GM18502 (cell line): ENCODE data around the gene NUCKS1.

Experiments used
- ATAC-seq: cut with Tn5 transposase; IDR thresholded peaks from one replicate; pipeline ENCODE4 v1.9.1; 2021; ENCODE audit warnings: mild to moderate bottlenecking; ENCODE audit not compliant: unreplicated experiment, poor library complexity

Gene NUCKS1

GRCh38 chr1:205672970-205673369 lies 77.0 kb downstream of the NUCKS1 start:
- ATAC-seq = no peak

DNA sequence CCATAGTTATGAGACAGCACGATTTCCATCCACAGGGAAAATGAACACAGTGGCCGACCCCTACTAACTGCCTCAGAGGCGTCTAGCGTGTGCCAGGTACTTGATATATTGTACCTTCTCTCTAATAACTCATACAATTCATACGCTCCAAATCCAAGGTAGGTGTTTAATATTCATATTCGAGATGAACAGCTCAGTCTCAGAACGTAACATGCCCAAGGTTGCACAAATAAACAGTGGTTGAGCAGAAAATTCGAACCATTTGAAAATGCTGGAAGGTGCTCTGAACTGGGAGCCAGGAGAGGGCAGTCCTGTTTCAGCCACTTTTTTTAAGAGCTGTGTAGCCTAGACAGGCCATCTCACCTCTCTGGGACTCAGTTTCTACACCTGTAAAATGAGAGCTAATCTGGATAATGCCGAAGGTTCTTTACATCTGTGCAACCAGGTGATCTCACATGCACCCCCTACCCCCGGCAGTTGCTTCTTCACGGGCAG lies 77.5 kb downstream of the NUCKS1 start:
- ATAC-seq = no peak

GRCh38 chr1:205670611-205671430 lies 79.2 kb downstream of the NUCKS1 start:
- no peak for ATAC-seq

- no peak for ATAC-seq
These were observed 79.9 kb downstream of the NUCKS1 start for GRCh38 chr1:205670150-205670446.

DNA sequence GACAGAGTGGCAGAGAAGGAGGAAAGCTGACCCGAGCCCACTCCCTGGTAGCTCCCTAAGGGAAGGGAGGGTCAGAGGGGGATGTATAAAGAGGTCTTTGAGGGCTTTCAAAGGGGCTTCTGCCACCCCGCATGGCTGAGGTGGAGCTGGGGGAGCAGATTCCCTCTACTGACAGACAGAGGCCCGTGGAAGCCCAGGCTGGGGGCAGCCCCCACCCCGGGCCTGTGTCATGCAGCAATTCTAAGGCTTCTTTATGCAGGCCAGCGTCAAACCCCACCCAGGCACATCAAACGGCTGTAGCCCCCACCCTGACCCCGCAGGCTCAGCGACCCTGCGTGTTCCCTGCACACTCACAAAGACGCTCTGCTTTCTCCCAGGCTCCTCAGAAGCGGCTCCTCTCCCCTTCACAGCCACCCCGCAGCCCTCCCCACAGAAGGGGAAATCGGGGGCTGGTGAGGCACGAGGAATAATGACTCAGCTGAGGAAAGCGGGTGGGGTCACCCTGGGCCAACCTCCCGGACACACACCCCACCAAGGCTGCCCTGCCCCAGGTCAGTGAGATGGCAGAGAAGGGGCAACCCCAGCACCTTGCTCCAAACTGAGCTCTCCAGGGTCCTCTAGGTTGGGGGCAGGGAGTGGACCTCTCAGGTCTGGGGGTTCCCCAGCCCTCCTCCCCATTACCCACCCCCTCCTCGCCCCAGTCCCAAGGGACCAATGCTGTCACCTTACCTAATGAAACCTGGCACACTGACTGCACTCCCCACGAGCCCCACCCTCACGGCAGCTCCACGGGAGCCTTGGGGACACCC lies 80.4 kb downstream of the NUCKS1 start:
- peak; percentile 45 for ATAC-seq

DNA sequence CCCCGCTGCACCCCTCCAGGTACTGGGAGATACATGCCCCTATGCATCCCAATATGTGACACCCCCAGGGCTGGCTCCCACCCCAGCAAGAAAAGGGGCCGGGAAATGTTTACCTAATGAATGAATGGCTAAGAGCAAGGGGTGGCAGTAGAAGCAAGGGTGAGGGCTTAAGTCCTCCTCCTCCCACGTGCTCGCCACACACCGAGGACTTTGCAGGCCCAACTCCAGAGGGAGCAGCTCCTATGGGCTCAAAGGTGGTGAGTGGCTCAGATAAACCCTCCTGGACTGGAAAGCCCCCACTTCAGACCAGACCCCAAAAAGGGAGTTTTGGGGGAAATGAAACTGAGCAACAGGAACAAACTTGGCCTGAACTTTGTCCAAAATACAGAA lies 81.0 kb downstream of the NUCKS1 start:
- peak; percentile 23 for ATAC-seq

GRCh38 chr1:205667909-205668643 lies 81.9 kb downstream of the NUCKS1 start:
- no peak for ATAC-seq

- ATAC-seq = no peak
These were observed 83.4 kb downstream of the NUCKS1 start for GRCh38 chr1:205666372-205667166.

DNA sequence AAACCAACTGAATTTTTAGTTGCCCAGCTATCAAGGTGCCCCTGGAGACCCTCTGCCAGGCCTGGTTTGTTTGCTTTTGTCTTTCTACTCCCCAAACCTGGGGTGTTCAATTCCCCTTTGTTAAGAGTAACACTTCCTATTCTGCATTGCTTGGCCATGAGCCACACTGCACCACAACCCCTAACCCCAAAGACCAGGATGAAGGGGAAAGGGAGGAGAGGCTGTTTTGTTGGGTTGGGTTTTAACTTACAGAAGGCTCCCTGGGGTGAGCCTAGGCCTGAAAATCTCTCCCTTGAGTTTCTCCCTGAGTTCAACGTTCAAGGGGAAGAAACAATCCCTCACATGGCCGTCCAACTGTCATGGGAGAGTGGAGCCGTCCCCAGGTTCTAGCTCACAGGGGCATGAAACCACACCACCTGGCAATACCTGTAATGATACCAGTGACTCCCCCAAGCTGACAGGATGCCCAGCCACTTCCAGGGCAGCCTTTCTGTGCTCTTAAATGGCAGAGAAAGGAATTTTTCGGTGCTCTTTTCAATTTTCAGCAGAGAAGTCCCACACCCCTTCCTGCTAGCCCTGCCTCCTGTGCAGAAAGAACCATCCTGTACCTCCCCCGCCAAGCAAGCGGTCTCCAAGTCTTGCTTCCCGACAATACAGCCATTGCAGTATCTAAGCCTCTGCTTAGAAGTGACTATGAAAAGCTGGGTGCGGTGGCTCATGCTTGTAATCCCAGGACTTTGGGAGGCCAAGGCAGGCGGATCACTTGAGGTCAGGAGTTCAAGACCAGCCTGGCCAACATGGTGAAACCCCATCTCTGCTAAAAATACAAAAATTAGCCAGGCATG lies 84.6 kb downstream of the NUCKS1 start:
- ATAC-seq = no peak

DNA sequence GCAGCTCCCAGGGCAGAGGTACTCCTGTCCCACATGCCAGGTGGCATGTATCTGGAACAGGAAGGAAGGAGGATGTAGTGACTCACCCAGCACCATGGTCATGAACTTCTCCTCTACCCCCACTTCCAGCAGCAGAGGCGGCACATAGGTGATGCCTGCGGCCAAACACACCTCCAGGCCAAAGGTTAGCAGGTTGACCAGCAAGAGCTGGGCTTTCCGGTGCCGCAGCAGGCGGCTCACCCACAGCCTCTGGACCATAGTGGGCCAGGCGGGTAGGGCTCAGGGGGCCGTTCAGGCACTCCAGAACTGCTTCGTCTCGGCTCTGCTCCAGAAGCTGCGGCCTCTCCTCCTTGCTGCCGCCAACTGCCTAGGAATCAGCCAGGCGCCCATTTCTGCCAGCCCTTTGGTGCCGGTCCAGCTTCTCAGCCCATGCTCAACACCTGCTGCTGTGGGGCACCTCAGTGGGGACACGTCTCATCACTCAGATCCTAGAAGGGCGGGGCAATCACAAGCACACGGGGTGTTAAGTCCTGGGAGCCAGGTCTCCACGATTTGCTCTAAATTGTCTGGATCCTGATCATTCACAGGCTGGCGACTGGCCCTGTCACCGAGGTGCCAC lies 85.5 kb downstream of the NUCKS1 start:
- no peak for ATAC-seq

DNA sequence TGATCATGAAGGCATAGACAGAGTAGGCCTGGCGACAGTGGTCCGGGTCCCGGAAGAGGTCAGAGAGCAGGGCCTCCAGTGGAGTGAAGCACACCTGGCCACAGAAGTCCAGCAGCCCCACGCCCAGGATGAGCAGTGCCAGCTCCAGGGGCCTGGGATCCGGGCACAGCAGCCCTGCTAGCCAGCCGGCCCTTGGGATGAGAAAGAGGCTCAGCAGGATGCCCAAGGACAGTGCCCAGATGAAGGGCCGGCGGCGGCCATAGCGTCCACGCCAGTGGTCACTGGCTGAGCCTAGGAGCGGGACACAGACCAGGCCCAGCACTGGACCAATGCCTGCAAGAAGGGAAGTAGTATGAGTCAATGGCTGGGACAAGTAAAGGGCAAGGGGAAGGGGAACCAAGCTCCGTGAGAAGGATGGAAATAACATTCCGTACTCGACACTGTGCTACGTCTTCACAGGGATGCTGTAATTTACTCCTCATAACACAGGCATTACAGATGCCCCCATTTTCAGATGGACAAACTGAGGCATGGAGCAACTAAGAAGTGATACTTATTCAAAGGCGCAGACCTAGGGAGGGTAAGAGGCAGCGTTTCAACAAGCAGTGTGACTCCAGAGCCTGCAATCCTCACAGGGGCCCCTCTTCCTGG lies 86.6 kb downstream of the NUCKS1 start:
- ATAC-seq = no peak
